Measurements from ENCODE around the gene RFTN1. TPM values are rescaled to one million over a fixed set of nuclear protein-coding genes. Genes with fewer than 3 reads are reported as not detected.
A peak's percentile ranks its signal among the peaks of the same experiment; 100 is the strongest.

Gene RFTN1
- total and polyA plus RNA-seq, 7 donors, result 10.9 to 26.4 (median 22.2) TPM

- no peaks in the 10 kb centered on the region for H3K9me3 ChIP-seq
- H3K36me3 ChIP-seq, result no peaks in the 10 kb centered on the region
- TF ChIP-seq EP300 (IDR thresholded peaks at IDR 0.05) (no peak), POLR2A (IDR thresholded peaks at IDR 0.05) (no peak), POLR2AphosphoS5 (IDR thresholded peaks at IDR 0.05) (no peak), CTCF (IDR thresholded peaks at IDR 0.05) (no peak)
- H3K27me3 ChIP-seq, result no peaks in the 10 kb centered on the region
- no peak for DNase-seq
- WGBS, 2 donors, result 83 to 91% methylated on average over 1 of the region's 1 CpG
- H3K4me3 ChIP-seq, result no peak overlapping the region
- intact Hi-C loops (cut with DNase I), result no loop called here
- H3K27ac ChIP-seq, result no peak overlapping the region
- no peaks in the 10 kb centered on the region for H3K4me1 ChIP-seq
Observed at GRCh38 chr3:16470590-16470989, 42.9 kb downstream of the RFTN1 start.

- Histone ChIP-seq H3K27ac (peak overlapping the region in 1 of 4 donors; percentile 47), H3K4me1 (no peaks in the 10 kb centered on the region), H3K4me3 (no peak overlapping the region), H3K36me3 (no peaks in the 10 kb centered on the region), H3K27me3 (no peaks in the 10 kb centered on the region), H3K9me3 (no peaks in the 10 kb centered on the region)
- intact Hi-C loops (cut with DNase I), result no loop called here
- no peak for DNase-seq
- 30 to 62% methylated on average over 10 of the region's 10 CpGs for WGBS, 2 donors
- TF ChIP-seq POLR2AphosphoS5 (IDR thresholded peaks at IDR 0.05) (no peak), CTCF (IDR thresholded peaks at IDR 0.05) (no peak), POLR2A (IDR thresholded peaks at IDR 0.05) (no peak), EP300 (IDR thresholded peaks at IDR 0.05) (no peak)
Observed at GRCh38 chr3:16468336-16469098, 45.0 kb downstream of the RFTN1 start.

- Histone ChIP-seq H3K27ac (peak overlapping the region in 1 of 4 donors; percentile 47), H3K4me3 (no peak overlapping the region)
Observed at GRCh38 chr3:16468002-16468335, 45.5 kb downstream of the RFTN1 start.

GRCh38 chr3:16467393-16467792, 46.1 kb downstream of the RFTN1 start:
- Histone ChIP-seq H3K27me3 (no peaks in the 10 kb centered on the region), H3K36me3 (no peaks in the 10 kb centered on the region), H3K27ac (peak overlapping the region in 1 of 4 donors; percentile 47), H3K4me1 (no peaks in the 10 kb centered on the region), H3K4me3 (no peak overlapping the region), H3K9me3 (no peaks in the 10 kb centered on the region)
- WGBS, 2 donors, result 67 to 75% methylated on average over 8 of the region's 9 CpGs
- TF ChIP-seq POLR2A (IDR thresholded peaks at IDR 0.05), result no peak
- no peak for TF ChIP-seq POLR2AphosphoS5 (IDR thresholded peaks at IDR 0.05)
- no peak for TF ChIP-seq CTCF (IDR thresholded peaks at IDR 0.05)
- no peak for TF ChIP-seq EP300 (IDR thresholded peaks at IDR 0.05)
- intact Hi-C loops (cut with DNase I), result no loop called here
- no peak for DNase-seq

More at GRCh38 chr3:16468002-16468335, 45.5 kb downstream of the RFTN1 start:
- Histone ChIP-seq H3K27me3 (no peaks in the 10 kb centered on the region), H3K4me1 (no peaks in the 10 kb centered on the region), H3K9me3 (no peaks in the 10 kb centered on the region), H3K36me3 (no peaks in the 10 kb centered on the region)
- no peak for DNase-seq
- intact Hi-C loops (cut with DNase I), result no loop called here
- TF ChIP-seq EP300 (IDR thresholded peaks at IDR 0.05), result no peak
- TF ChIP-seq POLR2A (IDR thresholded peaks at IDR 0.05), result no peak
- no peak for TF ChIP-seq POLR2AphosphoS5 (IDR thresholded peaks at IDR 0.05)
- no peak for TF ChIP-seq CTCF (IDR thresholded peaks at IDR 0.05)
- 42 to 57% methylated on average over 6 of the region's 6 CpGs for WGBS, 2 donors

GRCh38 chr3:16466822-16467221, 46.7 kb downstream of the RFTN1 start:
- Histone ChIP-seq H3K4me1 (no peaks in the 10 kb centered on the region), H3K27me3 (no peaks in the 10 kb centered on the region), H3K4me3 (no peak overlapping the region), H3K27ac (no peak overlapping the region), H3K36me3 (no peaks in the 10 kb centered on the region), H3K9me3 (no peaks in the 10 kb centered on the region)
- intact Hi-C loops (cut with DNase I), result no loop called here
- WGBS, 2 donors, result 83 to 86% methylated on average over 4 of the region's 4 CpGs
- TF ChIP-seq EP300 (IDR thresholded peaks at IDR 0.05), result no peak
- TF ChIP-seq CTCF (IDR thresholded peaks at IDR 0.05), result no peak
- no peak for TF ChIP-seq POLR2A (IDR thresholded peaks at IDR 0.05)
- TF ChIP-seq POLR2AphosphoS5 (IDR thresholded peaks at IDR 0.05), result no peak
- DNase-seq, result no peak

Data from sigmoid colon (tissue), 7 donors.